ENCODE measurements around the gene STX18.

GRCh38 chr4:4406455-4407298 lies 135.2 kb downstream of the STX18 start:
- TF ChIP-seq, protein P1, sequence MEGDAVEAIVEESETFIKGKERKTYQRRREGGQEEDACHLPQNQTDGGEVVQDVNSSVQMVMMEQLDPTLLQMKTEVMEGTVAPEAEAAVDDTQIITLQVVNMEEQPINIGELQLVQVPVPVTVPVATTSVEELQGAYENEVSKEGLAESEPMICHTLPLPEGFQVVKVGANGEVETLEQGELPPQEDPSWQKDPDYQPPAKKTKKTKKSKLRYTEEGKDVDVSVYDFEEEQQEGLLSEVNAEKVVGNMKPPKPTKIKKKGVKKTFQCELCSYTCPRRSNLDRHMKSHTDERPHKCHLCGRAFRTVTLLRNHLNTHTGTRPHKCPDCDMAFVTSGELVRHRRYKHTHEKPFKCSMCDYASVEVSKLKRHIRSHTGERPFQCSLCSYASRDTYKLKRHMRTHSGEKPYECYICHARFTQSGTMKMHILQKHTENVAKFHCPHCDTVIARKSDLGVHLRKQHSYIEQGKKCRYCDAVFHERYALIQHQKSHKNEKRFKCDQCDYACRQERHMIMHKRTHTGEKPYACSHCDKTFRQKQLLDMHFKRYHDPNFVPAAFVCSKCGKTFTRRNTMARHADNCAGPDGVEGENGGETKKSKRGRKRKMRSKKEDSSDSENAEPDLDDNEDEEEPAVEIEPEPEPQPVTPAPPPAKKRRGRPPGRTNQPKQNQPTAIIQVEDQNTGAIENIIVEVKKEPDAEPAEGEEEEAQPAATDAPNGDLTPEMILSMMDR (IDR thresholded peaks at IDR 0.05): no peak
- TF ChIP-seq POLR2A (IDR thresholded peaks at IDR 0.05) (no peak), POLR2AphosphoS5 (IDR thresholded peaks at IDR 0.05) (no peak), EP300 (IDR thresholded peaks at IDR 0.05) (no peak)

Data from suprapubic skin (tissue), 4 donors.